HG02642 (cell line): ENCODE data around the gene CAMKMT.

Experiments used
- ATAC-seq: cut with Tn5 transposase; IDR thresholded peaks from one replicate; pipeline ENCODE4 v1.9.1; 2021; ENCODE audit warnings: mild to moderate bottlenecking; ENCODE audit not compliant: unreplicated experiment, poor library complexity

CAMKMT gene

DNA sequence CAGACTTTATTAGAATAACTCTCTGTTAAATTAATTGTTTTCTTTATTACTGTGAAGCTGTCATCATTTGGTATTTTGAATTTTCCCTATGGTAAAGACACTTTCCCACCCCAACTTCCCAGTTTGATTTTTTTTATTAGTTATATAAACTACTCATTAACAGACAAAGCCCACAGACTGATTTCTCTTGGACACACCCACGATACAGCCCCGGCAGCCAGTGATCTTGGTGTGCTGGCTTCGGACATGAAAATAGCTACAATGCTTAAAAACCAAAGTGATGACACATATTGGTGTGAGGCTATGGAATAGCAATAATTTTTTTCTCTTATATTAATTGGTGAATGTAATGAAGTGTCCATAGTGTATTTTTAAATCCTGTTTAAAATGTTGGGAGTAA is 354.4 kb downstream of the CAMKMT start:
- ATAC-seq = no peak

GRCh38 chr2:44718431-44718830 is 356.7 kb downstream of the CAMKMT start:
- ATAC-seq = no peak

- no peak for ATAC-seq
Measured at GRCh38 chr2:44719562-44719961, 357.8 kb downstream of the CAMKMT start.

GRCh38 chr2:44722026-44722625 is 360.4 kb downstream of the CAMKMT start:
- ATAC-seq = no peak

GRCh38 chr2:44723921-44724320 is 362.2 kb downstream of the CAMKMT start:
- ATAC-seq = no peak

DNA sequence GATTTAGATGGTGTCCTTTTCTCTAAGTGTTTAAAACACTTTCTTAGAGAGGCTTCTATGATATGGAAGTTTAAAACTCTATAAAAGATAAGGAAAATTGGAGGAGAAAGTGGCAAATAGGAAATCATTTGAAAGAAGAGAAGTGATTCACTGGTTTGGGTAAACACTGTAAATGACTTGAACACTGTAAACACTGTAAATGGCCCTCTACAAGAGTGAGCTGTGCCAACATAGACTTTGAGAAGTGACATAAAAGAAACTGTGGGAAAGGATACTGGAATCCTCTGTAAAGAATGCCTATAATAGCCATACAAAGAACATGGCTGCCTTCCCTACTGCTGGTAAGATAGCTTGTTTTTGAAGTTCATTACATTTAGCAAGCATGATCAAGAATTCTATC is 368.8 kb downstream of the CAMKMT start:
- ATAC-seq = no peak

DNA sequence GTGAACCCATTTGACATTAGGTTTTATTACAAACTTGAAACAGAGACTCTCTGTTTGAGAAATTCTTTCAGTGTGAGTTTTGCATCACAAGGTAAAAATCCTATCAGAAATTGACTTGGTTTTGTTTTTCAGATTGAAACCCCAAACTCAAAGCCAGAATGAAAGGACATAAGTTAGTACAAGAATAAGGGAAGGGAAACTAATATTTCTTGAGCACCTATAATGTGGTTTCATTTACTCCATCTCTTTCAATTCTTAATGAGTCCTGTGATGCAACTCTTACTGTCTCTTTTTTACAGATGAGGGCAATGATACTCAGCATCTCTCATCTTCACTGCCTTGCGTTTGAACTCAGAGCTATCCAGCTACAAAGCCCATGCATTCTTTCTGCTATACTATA is 369.8 kb downstream of the CAMKMT start:
- peak; percentile 83 for ATAC-seq

GRCh38 chr2:44736270-44736942 is 374.7 kb downstream of the CAMKMT start:
- ATAC-seq = no peak

- ATAC-seq = no peak
Measured at GRCh38 chr2:44740678-44741077, 378.9 kb downstream of the CAMKMT start.

DNA sequence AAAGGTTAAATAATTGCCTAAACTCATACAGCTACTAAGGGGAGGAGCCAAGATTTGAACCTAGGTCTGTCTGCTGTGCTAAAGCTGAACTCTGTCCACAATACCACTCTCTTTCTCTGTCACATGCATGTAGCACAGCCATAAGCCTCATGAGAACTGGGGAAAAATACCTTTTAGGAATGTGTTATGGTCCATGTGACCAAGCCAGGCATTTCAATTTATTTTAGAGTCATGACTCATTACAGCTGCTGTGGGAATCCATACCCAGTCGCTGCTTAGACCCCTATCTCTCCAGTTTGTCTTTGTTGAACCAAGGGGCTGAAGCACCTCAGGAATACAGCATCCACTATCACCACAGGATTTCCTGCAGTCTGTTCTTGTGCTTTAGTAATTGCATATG is 379.8 kb downstream of the CAMKMT start:
- ATAC-seq = no peak

DNA sequence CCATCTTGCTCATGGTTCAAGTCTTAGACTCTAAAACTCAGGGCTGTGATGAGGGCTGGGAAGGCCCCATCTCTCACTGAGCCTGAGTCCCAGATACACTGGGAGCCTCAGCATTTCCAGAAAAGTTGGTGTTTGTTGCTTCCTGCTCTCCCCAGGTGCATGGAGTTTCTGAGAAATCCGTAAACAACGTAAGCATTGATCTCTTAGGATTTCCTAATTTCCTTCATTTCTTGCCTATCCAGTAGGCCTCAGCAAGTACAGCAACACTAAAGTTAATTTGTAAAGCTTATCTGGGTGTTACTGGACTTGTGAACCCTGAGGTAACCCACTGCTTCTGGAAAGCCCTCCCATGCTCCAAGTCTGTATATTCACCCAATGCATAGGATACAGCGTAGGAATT is 380.3 kb downstream of the CAMKMT start:
- ATAC-seq = no peak

GRCh38 chr2:44743473-44743872 is 381.7 kb downstream of the CAMKMT start:
- no peak for ATAC-seq

DNA sequence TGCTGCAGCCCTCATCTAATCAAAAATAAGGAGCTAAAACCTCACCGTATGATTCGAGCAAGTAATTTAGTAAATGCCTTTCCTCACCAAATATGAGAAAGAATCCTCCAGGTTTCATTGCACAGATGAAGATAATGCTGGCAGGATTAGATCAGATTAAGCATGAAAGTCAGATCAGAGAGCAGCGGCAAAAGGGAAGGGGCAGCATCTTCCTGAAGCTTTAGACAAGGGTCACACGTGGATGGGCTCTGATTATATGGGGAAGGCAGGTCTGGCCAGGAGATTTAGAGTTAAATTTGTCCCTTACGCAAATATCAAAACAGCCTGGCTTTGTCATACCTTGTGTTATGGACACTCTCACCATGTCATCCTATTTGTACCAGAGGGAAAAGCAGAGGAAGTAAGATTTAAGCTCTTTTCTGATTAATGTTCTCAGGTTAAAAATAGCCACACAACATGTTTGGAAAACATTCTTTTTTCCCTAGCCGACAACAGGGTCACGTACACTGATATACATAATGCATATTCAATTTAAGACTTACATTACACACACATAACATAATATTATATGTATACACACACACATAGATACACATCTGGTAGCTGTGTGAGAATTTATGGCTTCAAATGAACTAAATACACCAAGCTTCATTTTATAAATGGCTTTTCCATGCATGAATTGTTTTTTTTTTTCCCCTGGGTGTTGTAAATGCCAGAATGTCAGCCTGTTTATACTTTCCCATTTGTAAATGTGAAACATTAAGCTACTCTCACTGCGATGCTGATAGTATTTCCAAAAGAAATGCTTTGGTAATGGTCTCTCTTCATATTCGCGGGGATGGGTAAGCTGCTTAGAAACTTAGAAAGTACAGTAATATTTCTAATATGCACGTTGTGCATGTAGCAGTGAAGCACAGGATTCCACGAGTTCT is 383.5 kb downstream of the CAMKMT start:
- no peak for ATAC-seq

GRCh38 chr2:44745922-44746766 is 384.4 kb downstream of the CAMKMT start:
- no peak for ATAC-seq

GRCh38 chr2:44746856-44747615 is 385.3 kb downstream of the CAMKMT start:
- no peak for ATAC-seq

GRCh38 chr2:44747794-44748193 is 386.0 kb downstream of the CAMKMT start:
- ATAC-seq = no peak

- ATAC-seq = no peak
Measured at GRCh38 chr2:44751754-44752479, 390.2 kb downstream of the CAMKMT start.

DNA sequence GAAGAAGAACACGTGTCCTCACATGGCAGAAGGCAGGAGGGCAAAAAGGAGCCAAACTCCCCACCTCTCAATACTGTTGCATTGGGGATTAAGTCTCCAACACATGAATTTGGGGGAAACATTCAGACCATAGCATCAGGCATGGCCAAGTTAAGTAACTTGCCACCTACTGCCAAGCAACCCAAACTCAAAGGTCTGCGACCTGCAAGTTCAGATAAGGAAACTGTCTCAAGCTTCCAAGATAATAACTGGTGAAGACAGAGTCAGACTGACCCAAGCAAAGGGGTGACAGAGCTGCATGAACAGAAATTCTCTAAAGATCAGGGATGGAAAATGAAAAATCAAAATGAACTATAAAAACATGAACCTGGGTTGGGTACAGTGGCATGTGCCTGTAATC is 391.0 kb downstream of the CAMKMT start:
- ATAC-seq = no peak
